ENCODE data around the gene SSNA1.
A peak's percentile ranks its signal among the peaks of the same experiment; 100 is the strongest.

The SSNA1 gene

GRCh38 chr9:137167277-137167746, 21.2 kb upstream of the SSNA1 start:
- peaks cover 59% of the 10 kb centered on the region for H3K27me3 ChIP-seq (ENCODE audit: control insufficient read depth, insufficient read depth, low read length)
- no peak overlapping the region for H3K4me3 ChIP-seq (ENCODE audit: low read length)
- H3K27ac ChIP-seq (ENCODE audit: low read depth, low read length), result no peak overlapping the region
- H3K36me3 ChIP-seq (ENCODE audit: control insufficient read depth, insufficient read depth, low read length), result no peaks in the 10 kb centered on the region
- no peaks in the 10 kb centered on the region for H3K4me1 ChIP-seq (ENCODE audit: control insufficient read depth, insufficient read depth, low read length)
- no peak overlapping the region for H3K9ac ChIP-seq (ENCODE audit: low read length)

GRCh38 chr9:137167747-137168572, 20.5 kb upstream of the SSNA1 start:
- H3K9ac ChIP-seq (ENCODE audit: low read length), result no peak overlapping the region
- peaks cover 55% of the 10 kb centered on the region for H3K27me3 ChIP-seq (ENCODE audit: control insufficient read depth, insufficient read depth, low read length)
- H3K4me1 ChIP-seq (ENCODE audit: control insufficient read depth, insufficient read depth, low read length), result no peaks in the 10 kb centered on the region
- no peak overlapping the region for H3K4me3 ChIP-seq (ENCODE audit: low read length)
- no peak overlapping the region for H3K27ac ChIP-seq (ENCODE audit: low read depth, low read length)
- no peaks in the 10 kb centered on the region for H3K36me3 ChIP-seq (ENCODE audit: control insufficient read depth, insufficient read depth, low read length)

- Histone ChIP-seq H3K27ac (ENCODE audit: low read depth, low read length) (no peak overlapping the region), H3K4me1 (ENCODE audit: control insufficient read depth, insufficient read depth, low read length) (no peaks in the 10 kb centered on the region), H3K4me3 (ENCODE audit: low read length) (peak overlapping the region; percentile 54), H3K36me3 (ENCODE audit: control insufficient read depth, insufficient read depth, low read length) (no peaks in the 10 kb centered on the region), H3K27me3 (ENCODE audit: control insufficient read depth, insufficient read depth, low read length) (peaks cover 51% of the 10 kb centered on the region), H3K9ac (ENCODE audit: low read length) (no peak overlapping the region)
Measured at GRCh38 chr9:137168573-137168903, 19.9 kb upstream of the SSNA1 start.

- H3K36me3 ChIP-seq (ENCODE audit: control insufficient read depth, insufficient read depth, low read length), result no peaks in the 10 kb centered on the region
- no peak overlapping the region for H3K9ac ChIP-seq (ENCODE audit: low read length)
- H3K27me3 ChIP-seq (ENCODE audit: control insufficient read depth, insufficient read depth, low read length), result peaks cover 50% of the 10 kb centered on the region
- H3K4me3 ChIP-seq (ENCODE audit: low read length), result peak overlapping the region; percentile 54
- no peaks in the 10 kb centered on the region for H3K4me1 ChIP-seq (ENCODE audit: control insufficient read depth, insufficient read depth, low read length)
- H3K27ac ChIP-seq (ENCODE audit: low read depth, low read length), result no peak overlapping the region
Measured at GRCh38 chr9:137168904-137169856, 19.3 kb upstream of the SSNA1 start.

GRCh38 chr9:137169896-137170358, 18.5 kb upstream of the SSNA1 start, which contains the start of gene LRRC26:
Gene LRRC26 (minus strand): TSS chr9:137170051. CDS start chr9:137169943, 108 bp downstream.
- no peak within 1 kb of the TSS for H3K9ac ChIP-seq (ENCODE audit: low read length)
- peak within 1 kb of the TSS; percentile 54 for H3K4me3 ChIP-seq (ENCODE audit: low read length)
- peaks cover 50% of the 10 kb centered on the region for H3K27me3 ChIP-seq (ENCODE audit: control insufficient read depth, insufficient read depth, low read length)
- H3K4me1 ChIP-seq (ENCODE audit: control insufficient read depth, insufficient read depth, low read length), result no peaks in the 10 kb centered on the region
- H3K27ac ChIP-seq (ENCODE audit: low read depth, low read length), result no peak within 1 kb of the TSS
- no peaks in the 10 kb centered on the region for H3K36me3 ChIP-seq (ENCODE audit: control insufficient read depth, insufficient read depth, low read length)

GRCh38 chr9:137170486-137171148, 17.9 kb upstream of the SSNA1 start:
- H3K36me3 ChIP-seq (ENCODE audit: control insufficient read depth, insufficient read depth, low read length), result no peaks in the 10 kb centered on the region
- H3K4me1 ChIP-seq (ENCODE audit: control insufficient read depth, insufficient read depth, low read length), result no peaks in the 10 kb centered on the region
- H3K9ac ChIP-seq (ENCODE audit: low read length), result no peak overlapping the region
- no peak overlapping the region for H3K27ac ChIP-seq (ENCODE audit: low read depth, low read length)
- no peak overlapping the region for H3K4me3 ChIP-seq (ENCODE audit: low read length)
- peaks cover 44% of the 10 kb centered on the region for H3K27me3 ChIP-seq (ENCODE audit: control insufficient read depth, insufficient read depth, low read length)

- Histone ChIP-seq H3K36me3 (ENCODE audit: control insufficient read depth, insufficient read depth, low read length) (no peaks in the 10 kb centered on the region), H3K4me1 (ENCODE audit: control insufficient read depth, insufficient read depth, low read length) (no peaks in the 10 kb centered on the region), H3K27me3 (ENCODE audit: control insufficient read depth, insufficient read depth, low read length) (peaks cover 38% of the 10 kb centered on the region), H3K27ac (ENCODE audit: low read depth, low read length) (no peak overlapping the region), H3K9ac (ENCODE audit: low read length) (no peak overlapping the region), H3K4me3 (ENCODE audit: low read length) (no peak overlapping the region)
Measured at GRCh38 chr9:137171149-137171900, 17.2 kb upstream of the SSNA1 start.

GRCh38 chr9:137172901-137173795, 15.3 kb upstream of the SSNA1 start:
- H3K36me3 ChIP-seq (ENCODE audit: control insufficient read depth, insufficient read depth, low read length), result no peaks in the 10 kb centered on the region
- H3K9ac ChIP-seq (ENCODE audit: low read length), result no peak overlapping the region
- no peaks in the 10 kb centered on the region for H3K4me1 ChIP-seq (ENCODE audit: control insufficient read depth, insufficient read depth, low read length)
- H3K27me3 ChIP-seq (ENCODE audit: control insufficient read depth, insufficient read depth, low read length), result peaks cover 30% of the 10 kb centered on the region
- H3K4me3 ChIP-seq (ENCODE audit: low read length), result no peak overlapping the region
- no peak overlapping the region for H3K27ac ChIP-seq (ENCODE audit: low read depth, low read length)

GRCh38 chr9:137173796-137174664, 14.4 kb upstream of the SSNA1 start:
- no peaks in the 10 kb centered on the region for H3K4me1 ChIP-seq (ENCODE audit: control insufficient read depth, insufficient read depth, low read length)
- H3K27ac ChIP-seq (ENCODE audit: low read depth, low read length), result no peak overlapping the region
- no peak overlapping the region for H3K9ac ChIP-seq (ENCODE audit: low read length)
- H3K4me3 ChIP-seq (ENCODE audit: low read length), result no peak overlapping the region
- peaks cover 6% of the 10 kb centered on the region for H3K36me3 ChIP-seq (ENCODE audit: control insufficient read depth, insufficient read depth, low read length)
- peaks cover 25% of the 10 kb centered on the region for H3K27me3 ChIP-seq (ENCODE audit: control insufficient read depth, insufficient read depth, low read length)

- H3K4me1 ChIP-seq (ENCODE audit: control insufficient read depth, insufficient read depth, low read length), result no peaks in the 10 kb centered on the region
- no peak overlapping the region for H3K9ac ChIP-seq (ENCODE audit: low read length)
- H3K4me3 ChIP-seq (ENCODE audit: low read length), result no peak overlapping the region
- peaks cover 17% of the 10 kb centered on the region for H3K27me3 ChIP-seq (ENCODE audit: control insufficient read depth, insufficient read depth, low read length)
- H3K27ac ChIP-seq (ENCODE audit: low read depth, low read length), result no peak overlapping the region
- peaks cover 10% of the 10 kb centered on the region for H3K36me3 ChIP-seq (ENCODE audit: control insufficient read depth, insufficient read depth, low read length)
Measured at GRCh38 chr9:137174722-137175293, 13.7 kb upstream of the SSNA1 start.
